K562 (cell line): Measurements from ENCODE around the gene FOSL1.
A peak's percentile ranks its signal among the peaks of the same experiment; 100 is the strongest.

Experiments used
- ATF7 ChIP-seq: fragments of 450-650 bp; IDR thresholded peaks from 2 replicates; pipeline ENCODE4 v1.7.1; 2014; ENCODE audit warnings: mild to moderate bottlenecking, moderate library complexity
- CHD1 ChIP-seq: fragments of 200-600 bp; sonication (generic); IDR thresholded peaks from one replicate; pipeline ENCODE4 v1.6.1; 2012; ENCODE audit warnings: mild to moderate bottlenecking, moderate library complexity, low read length, inconsistent platforms
- KDM1A ChIP-seq, 2 experiments: fragments of 450-650 bp; IDR thresholded peaks; 2 replicates each; pipeline ENCODE4 v1.6.1; 2016; ENCODE audit warnings: mild to moderate bottlenecking in 2 of 2
- SIN3A ChIP-seq, 2 experiments: fragments of 150-350 bp in 1 of 2; IDR thresholded peaks; 2 replicates each; pipeline ENCODE4 v1.6.1; 2011 to 2016; ENCODE audit warnings: borderline replicate concordance in 2 of 2, low read depth in 2 of 2, low read length in 2 of 2, mild to moderate bottlenecking in 2 of 2, moderate library complexity in 2 of 2; ENCODE audit not compliant: control insufficient read depth in 1 of 2
- ZBTB33 ChIP-seq: sonication (generic); formaldehyde crosslinking; IDR thresholded peaks from 2 replicates; pipeline ENCODE4 v1.8.1; 2023; ENCODE audit warnings: mild to moderate bottlenecking, missing genetic modification reagents
- ZBTB5 ChIP-seq: fragments of 450-650 bp; IDR thresholded peaks from 2 replicates; pipeline ENCODE4 v1.6.1; 2017; ENCODE audit warnings: antibody characterized with exemption
- TF ChIP-seq, protein P1 (sequence below): IDR thresholded peaks from 2 replicates; pipeline ENCODE4 v1.6.1; 2011; ENCODE audit warnings: borderline replicate concordance, low read depth, mild to moderate bottlenecking, moderate library complexity, low read length; ENCODE audit not compliant: insufficient read depth, poor library complexity, severe bottlenecking
- TF ChIP-seq, protein P2 (sequence below): fragments of 250-450 bp; sonication (Bioruptor Pico); IDR thresholded peaks from 2 replicates; pipeline ENCODE4 v1.8.0; 2022; ENCODE audit warnings: moderate library complexity, mild to moderate bottlenecking, inconsistent platforms
- TF ChIP-seq, protein P3 (sequence below): sonication (generic); formaldehyde crosslinking; IDR thresholded peaks from 2 replicates; pipeline ENCODE4 v1.8.0; 2022; ENCODE audit warnings: mild to moderate bottlenecking, low read depth, missing genetic modification reagents

GRCh38 chr11:65919141-65919572, 19.0 kb upstream of the FOSL1 start, which contains the start of gene DRAP1:
- TF ChIP-seq, protein P1, sequence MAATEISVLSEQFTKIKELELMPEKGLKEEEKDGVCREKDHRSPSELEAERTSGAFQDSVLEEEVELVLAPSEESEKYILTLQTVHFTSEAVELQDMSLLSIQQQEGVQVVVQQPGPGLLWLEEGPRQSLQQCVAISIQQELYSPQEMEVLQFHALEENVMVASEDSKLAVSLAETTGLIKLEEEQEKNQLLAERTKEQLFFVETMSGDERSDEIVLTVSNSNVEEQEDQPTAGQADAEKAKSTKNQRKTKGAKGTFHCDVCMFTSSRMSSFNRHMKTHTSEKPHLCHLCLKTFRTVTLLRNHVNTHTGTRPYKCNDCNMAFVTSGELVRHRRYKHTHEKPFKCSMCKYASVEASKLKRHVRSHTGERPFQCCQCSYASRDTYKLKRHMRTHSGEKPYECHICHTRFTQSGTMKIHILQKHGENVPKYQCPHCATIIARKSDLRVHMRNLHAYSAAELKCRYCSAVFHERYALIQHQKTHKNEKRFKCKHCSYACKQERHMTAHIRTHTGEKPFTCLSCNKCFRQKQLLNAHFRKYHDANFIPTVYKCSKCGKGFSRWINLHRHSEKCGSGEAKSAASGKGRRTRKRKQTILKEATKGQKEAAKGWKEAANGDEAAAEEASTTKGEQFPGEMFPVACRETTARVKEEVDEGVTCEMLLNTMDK: no peak
- TF ChIP-seq ATF7: peak; percentile 84
- TF ChIP-seq, protein P2, sequence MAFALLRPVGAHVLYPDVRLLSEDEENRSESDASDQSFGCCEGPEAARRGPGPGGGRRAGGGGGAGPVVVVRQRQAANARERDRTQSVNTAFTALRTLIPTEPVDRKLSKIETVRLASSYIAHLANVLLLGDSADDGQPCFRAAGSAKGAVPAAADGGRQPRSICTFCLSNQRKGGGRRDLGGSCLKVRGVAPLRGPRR (CRISPR knock-in tag): no peak
- no peak for TF ChIP-seq KDM1A (IDR thresholded peaks at IDR 0.05)
- peak in 1 of 2 experiments; percentile 79; a peak in 2 of 4 replicates for TF ChIP-seq SIN3A (IDR thresholded peaks at IDR 0.05; ENCODE audit: borderline replicate concordance in 2 of 2, control insufficient read depth in 1 of 2, low read depth in 2 of 2, low read length in 2 of 2)
- TF ChIP-seq, protein P3, sequence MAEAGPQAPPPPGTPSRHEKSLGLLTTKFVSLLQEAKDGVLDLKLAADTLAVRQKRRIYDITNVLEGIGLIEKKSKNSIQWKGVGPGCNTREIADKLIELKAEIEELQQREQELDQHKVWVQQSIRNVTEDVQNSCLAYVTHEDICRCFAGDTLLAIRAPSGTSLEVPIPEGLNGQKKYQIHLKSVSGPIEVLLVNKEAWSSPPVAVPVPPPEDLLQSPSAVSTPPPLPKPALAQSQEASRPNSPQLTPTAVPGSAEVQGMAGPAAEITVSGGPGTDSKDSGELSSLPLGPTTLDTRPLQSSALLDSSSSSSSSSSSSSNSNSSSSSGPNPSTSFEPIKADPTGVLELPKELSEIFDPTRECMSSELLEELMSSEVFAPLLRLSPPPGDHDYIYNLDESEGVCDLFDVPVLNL: peak; percentile 78; the same call in 1 of the 2 replicates
- TF ChIP-seq ZBTB33 (CRISPR knock-in tag): peak; percentile 90
- TF ChIP-seq CHD1: no peak
- no peak for TF ChIP-seq ZBTB5
